Trophoblast cell (in vitro differentiated cells and primary cell): Measurements from ENCODE around the gene METRNL.

Experiments
- DNase-seq, 2 donors: peaks; one replicate each; pipeline ENCODE4 v3.0.0-alpha.2; 2016
- H2AFZ ChIP-seq: 2 replicates; pipeline ENCODE4 v1.6.1; 2013; ENCODE audit warnings: low read length, moderate library complexity, mild to moderate bottlenecking; ENCODE audit not compliant: insufficient read depth, poor library complexity
- H2AK5ac ChIP-seq: 2 replicates; pipeline ENCODE4 v1.6.1; 2013; ENCODE audit warnings: mild to moderate bottlenecking, low read length
- H2BK120ac ChIP-seq: 2 replicates; pipeline ENCODE4 v1.6.1; 2013; ENCODE audit warnings: low read length, mild to moderate bottlenecking, moderate library complexity; ENCODE audit not compliant: insufficient read depth, poor library complexity
- H2BK12ac ChIP-seq: 2 replicates; pipeline ENCODE4 v1.6.1; 2013; ENCODE audit warnings: mild to moderate bottlenecking, low read length, moderate library complexity
- H2BK5ac ChIP-seq: 2 replicates; pipeline ENCODE4 v1.6.1; 2013; ENCODE audit warnings: low read length, low read depth, moderate library complexity, mild to moderate bottlenecking; ENCODE audit not compliant: poor library complexity
- H3K14ac ChIP-seq: 2 replicates; pipeline ENCODE4 v1.6.1; 2013; ENCODE audit warnings: mild to moderate bottlenecking, low read length
- H3K18ac ChIP-seq: 2 replicates; pipeline ENCODE4 v1.6.1; 2013; ENCODE audit warnings: mild to moderate bottlenecking, low read length
- H3K23ac ChIP-seq: 2 replicates; pipeline ENCODE4 v1.6.1; 2013; ENCODE audit warnings: low read length
- H3K27ac ChIP-seq: 2 replicates; pipeline ENCODE4 v1.5.1; 2013; ENCODE audit warnings: low read depth, mild to moderate bottlenecking, inconsistent platforms, low read length, moderate library complexity
- H3K27me3 ChIP-seq: 2 replicates; pipeline ENCODE4 v1.6.1; 2013; ENCODE audit warnings: inconsistent platforms, mild to moderate bottlenecking, low read length, moderate library complexity; ENCODE audit not compliant: insufficient read depth
- H3K36me3 ChIP-seq, 2 experiments: 1 replicate in 1 of 2; 2 replicates in 1 of 2; pipeline ENCODE4 v1.6.1; 2013; ENCODE audit warnings: low read length in 2 of 2, mild to moderate bottlenecking in 2 of 2, moderate library complexity in 1 of 2; ENCODE audit not compliant: insufficient read depth in 2 of 2, control insufficient read depth in 1 of 2
- H3K4ac ChIP-seq: 2 replicates; pipeline ENCODE4 v1.6.1; 2013; ENCODE audit warnings: low read depth, mild to moderate bottlenecking, low read length, moderate library complexity
- H3K4me1 ChIP-seq, 2 experiments: 1 replicate in 1 of 2; 2 replicates in 1 of 2; pipeline ENCODE4 v1.6.1; 2013; ENCODE audit warnings: low read length in 2 of 2, mild to moderate bottlenecking in 2 of 2, moderate library complexity in 1 of 2; ENCODE audit not compliant: insufficient read depth in 2 of 2, control insufficient read depth in 1 of 2
- H3K4me2 ChIP-seq: 2 replicates; pipeline ENCODE4 v1.6.1; 2013; ENCODE audit warnings: inconsistent platforms, mild to moderate bottlenecking, low read length, moderate library complexity
- H3K4me3 ChIP-seq: 2 replicates; pipeline ENCODE4 v1.5.1; 2013; ENCODE audit warnings: mild to moderate bottlenecking, low read depth, low read length, inconsistent platforms
- H3K79me1 ChIP-seq: one replicate; pipeline ENCODE4 v1.6.1; 2013; ENCODE audit warnings: low read length
- H3K79me2 ChIP-seq: 2 replicates; pipeline ENCODE4 v1.6.1; 2013; ENCODE audit warnings: low read length, mild to moderate bottlenecking; ENCODE audit not compliant: control insufficient read depth, insufficient read depth, poor library complexity
- H3K9ac ChIP-seq: 2 replicates; pipeline ENCODE4 v1.6.1; 2013; ENCODE audit warnings: mild to moderate bottlenecking, low read length
- H3K9me3 ChIP-seq: 2 replicates; pipeline ENCODE4 v1.6.1; 2013; ENCODE audit warnings: low read depth, mild to moderate bottlenecking, control low read depth, inconsistent platforms, low read length; ENCODE audit not compliant: insufficient read depth
- H4K12ac ChIP-seq: 2 replicates; pipeline ENCODE4 v1.6.1; 2013; ENCODE audit warnings: low read depth, mild to moderate bottlenecking, low read length, moderate library complexity
- H4K8ac ChIP-seq: 2 replicates; pipeline ENCODE4 v1.6.1; 2013; ENCODE audit warnings: low read depth, mild to moderate bottlenecking, low read length, moderate library complexity
- H4K91ac ChIP-seq: one replicate; pipeline ENCODE4 v1.6.1; 2013; ENCODE audit warnings: low read depth, mild to moderate bottlenecking, low read length, moderate library complexity
- WGBS: extraction: QIAGEN DNeasy Blood & Tissue Kit; methylation state at CpG from one replicate; pipeline ENCODE4 v1.1.7; 2013; ENCODE audit warnings: missing lambda C conversion rate; ENCODE audit not compliant: insufficient read length, insufficient coverage; ENCODE audit errors: extremely low coverage; 5-methylcytosine and 5-hydroxymethylcytosine counted together

The METRNL gene

GRCh38 chr17:83032781-83033180 is 46.6 kb upstream of the METRNL start:
- no peak overlapping the region for H3K27ac ChIP-seq
- H2BK120ac ChIP-seq, result no peak overlapping the region
- no peak overlapping the region for H2AFZ ChIP-seq
- H2BK12ac ChIP-seq, result no peak overlapping the region
- no peak overlapping the region for H4K8ac ChIP-seq
- H3K79me2 ChIP-seq, result no peaks in the 10 kb centered on the region
- no peak overlapping the region for H2BK5ac ChIP-seq
- H3K4ac ChIP-seq, result no peak overlapping the region
- no peak overlapping the region for H4K91ac ChIP-seq
- H3K36me3 ChIP-seq, result peaks cover 2 to 3% of the 10 kb centered on the region in 2 experiments
- H3K4me1 ChIP-seq, result peaks cover 0 to 3% of the 10 kb centered on the region in 2 experiments
- no peak overlapping the region for H3K4me2 ChIP-seq
- no peak overlapping the region for H3K9ac ChIP-seq
- H3K4me3 ChIP-seq, result no peak overlapping the region
- no peaks in the 10 kb centered on the region for H3K27me3 ChIP-seq
- no peak overlapping the region for H3K23ac ChIP-seq
- no peak for DNase-seq
- no peaks in the 10 kb centered on the region for H3K79me1 ChIP-seq
- no peak overlapping the region for H4K12ac ChIP-seq
- H3K18ac ChIP-seq, result no peak overlapping the region
- peaks cover 12% of the 10 kb centered on the region for H3K9me3 ChIP-seq
- H2AK5ac ChIP-seq, result no peak overlapping the region
- no CpG with 5 or more reads among the region's 18 CpGs for WGBS
- no peak overlapping the region for H3K14ac ChIP-seq

- Histone ChIP-seq H2BK12ac (no peak overlapping the region), H3K36me3 (peaks cover 0 to 3% of the 10 kb centered on the region in 2 experiments), H3K79me2 (no peaks in the 10 kb centered on the region), H2BK5ac (no peak overlapping the region), H3K4me1 (peaks cover 0 to 3% of the 10 kb centered on the region in 2 experiments), H3K79me1 (no peaks in the 10 kb centered on the region), H3K4me3 (no peak overlapping the region), H3K27ac (no peak overlapping the region), H4K12ac (no peak overlapping the region), H2BK120ac (no peak overlapping the region), H3K9ac (no peak overlapping the region), H4K91ac (no peak overlapping the region), H3K9me3 (peaks cover 10% of the 10 kb centered on the region), H3K23ac (no peak overlapping the region), H4K8ac (no peak overlapping the region), H3K27me3 (no peaks in the 10 kb centered on the region), H3K18ac (no peak overlapping the region), H3K14ac (no peak overlapping the region), H2AFZ (no peak overlapping the region), H3K4ac (no peak overlapping the region), H2AK5ac (no peak overlapping the region), H3K4me2 (no peak overlapping the region)
- no peak for DNase-seq
- no CpG with 5 or more reads among the region's 14 CpGs for WGBS
These were observed 44.9 kb upstream of the METRNL start for GRCh38 chr17:83034525-83034924.

DNA sequence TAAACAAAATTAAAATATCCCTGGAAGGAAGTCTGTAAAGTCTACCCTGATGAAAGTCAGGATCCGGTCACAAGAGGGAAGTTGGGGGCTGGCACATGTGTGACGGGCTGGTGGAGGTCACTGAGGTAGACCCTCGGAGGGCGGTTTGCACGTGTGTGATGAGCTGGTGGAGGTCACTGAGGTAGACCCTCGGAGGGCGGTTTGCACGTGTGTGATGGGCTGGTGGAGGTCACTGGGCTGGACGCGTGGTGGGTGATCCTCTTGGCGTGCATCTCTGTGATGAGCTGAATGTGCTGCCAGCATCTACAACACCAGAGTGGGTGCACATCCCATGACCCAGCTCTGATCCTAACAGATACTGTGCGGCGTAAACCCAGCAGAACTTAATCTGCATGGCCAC is 43.7 kb upstream of the METRNL start:
- no peak overlapping the region for H2BK120ac ChIP-seq
- no peak overlapping the region for H4K91ac ChIP-seq
- peaks cover 0 to 3% of the 10 kb centered on the region in 2 experiments for H3K36me3 ChIP-seq
- H4K8ac ChIP-seq, result no peak overlapping the region
- no CpG with 5 or more reads among the region's 13 CpGs for WGBS
- no peak overlapping the region for H4K12ac ChIP-seq
- no peak overlapping the region for H3K4me2 ChIP-seq
- H3K4me3 ChIP-seq, result no peak overlapping the region
- no peak overlapping the region for H2AFZ ChIP-seq
- H3K27ac ChIP-seq, result no peak overlapping the region
- no peaks in the 10 kb centered on the region for H3K27me3 ChIP-seq
- no peak overlapping the region for H2BK12ac ChIP-seq
- H3K9me3 ChIP-seq, result peaks cover 4% of the 10 kb centered on the region
- H3K23ac ChIP-seq, result no peak overlapping the region
- no peak overlapping the region for H3K14ac ChIP-seq
- H2BK5ac ChIP-seq, result no peak overlapping the region
- H3K79me1 ChIP-seq, result no peaks in the 10 kb centered on the region
- no peak overlapping the region for H3K4ac ChIP-seq
- no peak overlapping the region for H2AK5ac ChIP-seq
- DNase-seq, result no peak
- H3K9ac ChIP-seq, result no peak overlapping the region
- H3K4me1 ChIP-seq, result peaks cover 0 to 3% of the 10 kb centered on the region in 2 experiments
- no peaks in the 10 kb centered on the region for H3K79me2 ChIP-seq
- H3K18ac ChIP-seq, result no peak overlapping the region

- Histone ChIP-seq H3K79me2 (no peaks in the 10 kb centered on the region), H3K9ac (no peak overlapping the region), H3K4me1 (peaks cover 0 to 3% of the 10 kb centered on the region in 2 experiments), H3K4me2 (no peak overlapping the region), H3K36me3 (peaks cover 0 to 3% of the 10 kb centered on the region in 2 experiments), H2BK12ac (no peak overlapping the region), H2BK5ac (no peak overlapping the region), H3K4ac (no peak overlapping the region), H2AFZ (no peak overlapping the region), H4K91ac (no peak overlapping the region), H3K27me3 (no peaks in the 10 kb centered on the region), H2BK120ac (no peak overlapping the region), H3K14ac (no peak overlapping the region), H4K8ac (no peak overlapping the region), H4K12ac (no peak overlapping the region), H3K18ac (no peak overlapping the region), H3K79me1 (no peaks in the 10 kb centered on the region), H3K4me3 (no peak overlapping the region), H3K27ac (no peak overlapping the region), H3K9me3 (peaks cover 4% of the 10 kb centered on the region), H3K23ac (no peak overlapping the region), H2AK5ac (no peak overlapping the region)
- no CpG with 5 or more reads among the region's 7 CpGs for WGBS
- no peak for DNase-seq
These were observed 43.2 kb upstream of the METRNL start for GRCh38 chr17:83036193-83036592.
